HG03135 (cell line): ENCODE data around the gene UTP25.
"Not testable (repeated sequence)": the region's sequence is repeated elsewhere in the genome, so short reads cannot be mapped to it uniquely, and the experiment has no call there.

Experiments
- ATAC-seq: cut with Tn5 transposase; IDR thresholded peaks from one replicate; pipeline ENCODE4 v1.9.1; 2021; ENCODE audit warnings: mild to moderate bottlenecking, moderate library complexity; ENCODE audit not compliant: unreplicated experiment

Gene UTP25

GRCh38 chr1:209827384-209828262, at the start of gene UTP25:
UTP25 (plus strand) TSS chr1:209827972; CDS start chr1:209828064, 92 bp downstream.
- peak; percentile 89 for ATAC-seq

- ATAC-seq: no peak
These were observed 49.7 kb upstream of the UTP25 start for GRCh38 chr1:209778102-209778501.

- no peak for ATAC-seq
These were observed 47.5 kb upstream of the UTP25 start for GRCh38 chr1:209780268-209780667.

GRCh38 chr1:209783386-209783785, 44.4 kb upstream of the UTP25 start:
- ATAC-seq: no peak

- peak; percentile 98 for ATAC-seq
These were observed 43.3 kb upstream of the UTP25 start, which contains the start of gene C1orf74 for GRCh38 chr1:209784265-209785169. C1orf74 (minus strand) TSS chr1:209784559; CDS start chr1:209783634, 925 bp downstream.

- ATAC-seq: no peak
These were observed 42.2 kb upstream of the UTP25 start for GRCh38 chr1:209785592-209785991.

DNA sequence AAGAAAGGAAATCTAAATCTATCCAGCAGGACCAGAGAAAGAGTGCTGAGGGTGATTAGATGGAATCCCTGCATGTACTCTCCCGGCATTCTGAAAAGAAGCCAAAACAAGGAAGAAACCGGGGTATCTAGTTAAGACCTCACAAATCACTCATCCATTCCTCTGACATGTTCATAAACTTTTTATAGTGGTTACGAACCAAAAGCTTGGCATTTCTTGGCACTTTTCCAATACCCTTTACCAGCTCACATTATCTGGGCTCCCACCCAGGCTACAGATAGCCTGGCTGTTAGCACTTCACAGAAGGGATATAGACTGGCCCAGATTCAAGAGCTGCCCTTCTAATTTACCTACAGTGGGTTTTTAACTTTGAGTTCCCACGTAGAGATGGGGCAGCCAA, 41.6 kb upstream of the UTP25 start:
- no peak for ATAC-seq

GRCh38 chr1:209787551-209787950, 40.2 kb upstream of the UTP25 start:
- no peak for ATAC-seq

DNA sequence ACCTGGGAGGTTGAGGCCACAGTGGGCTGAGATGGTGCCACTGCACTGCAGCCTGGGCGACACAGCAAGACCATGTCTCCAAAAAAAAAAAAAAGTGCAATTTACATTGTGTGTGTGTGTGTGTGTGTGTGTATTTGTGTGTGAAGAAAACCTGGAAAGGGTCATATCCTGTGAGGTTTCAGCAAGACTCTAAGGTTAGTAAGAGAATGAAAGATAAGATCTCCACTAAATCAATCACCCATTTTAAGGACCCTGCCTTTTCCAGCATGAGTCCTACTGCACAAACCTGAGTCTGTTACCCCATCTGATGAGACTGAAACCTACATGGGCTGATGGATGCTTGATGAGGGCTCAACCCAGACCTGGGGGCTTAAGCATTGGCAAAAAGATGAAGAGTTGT, 38.5 kb upstream of the UTP25 start:
- no peak for ATAC-seq

DNA sequence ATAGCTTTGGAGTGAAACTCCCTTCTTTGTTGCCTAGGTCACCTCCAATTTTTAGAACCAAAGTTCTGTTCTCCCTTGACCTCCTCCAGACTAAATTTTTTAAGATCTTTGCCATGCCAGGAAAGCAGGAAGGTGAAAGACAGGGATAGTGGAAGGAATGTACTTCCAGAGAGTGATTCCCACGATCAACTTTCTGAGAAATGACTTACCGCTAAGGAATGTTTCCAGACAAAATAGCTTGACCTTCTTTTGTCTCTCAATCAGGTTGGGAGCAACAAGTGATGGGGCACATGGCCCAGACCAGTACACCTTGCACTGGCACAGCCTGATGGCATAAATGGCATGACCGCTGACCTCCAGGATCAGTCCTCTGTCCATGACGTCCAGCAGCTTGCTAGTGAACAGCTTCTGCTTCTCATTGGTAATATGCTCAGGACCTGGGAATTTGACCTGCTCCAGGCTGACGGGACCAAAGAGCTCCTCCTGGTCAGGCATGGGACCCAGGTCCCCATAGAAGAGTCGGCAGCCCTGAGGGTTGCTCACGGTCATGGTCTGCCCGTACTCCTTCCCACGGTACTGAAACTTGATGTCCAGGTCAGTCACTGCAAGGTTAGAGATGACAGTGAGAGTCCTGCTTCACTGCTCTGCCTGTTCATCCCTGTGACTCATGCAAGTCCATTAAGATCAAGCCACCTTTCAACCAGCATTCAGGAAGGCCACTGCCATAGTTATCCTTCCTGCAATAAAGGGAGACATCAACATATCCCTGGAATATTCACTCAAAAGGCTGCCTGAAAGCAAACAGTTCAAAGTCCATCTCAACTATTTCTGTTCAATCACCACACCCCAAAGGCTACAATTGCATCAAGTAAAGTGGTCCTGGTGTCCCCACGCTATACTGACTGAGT, 37.2 kb upstream of the UTP25 start:
- no peak for ATAC-seq

GRCh38 chr1:209791920-209792319, 35.9 kb upstream of the UTP25 start:
- ATAC-seq: no peak

DNA sequence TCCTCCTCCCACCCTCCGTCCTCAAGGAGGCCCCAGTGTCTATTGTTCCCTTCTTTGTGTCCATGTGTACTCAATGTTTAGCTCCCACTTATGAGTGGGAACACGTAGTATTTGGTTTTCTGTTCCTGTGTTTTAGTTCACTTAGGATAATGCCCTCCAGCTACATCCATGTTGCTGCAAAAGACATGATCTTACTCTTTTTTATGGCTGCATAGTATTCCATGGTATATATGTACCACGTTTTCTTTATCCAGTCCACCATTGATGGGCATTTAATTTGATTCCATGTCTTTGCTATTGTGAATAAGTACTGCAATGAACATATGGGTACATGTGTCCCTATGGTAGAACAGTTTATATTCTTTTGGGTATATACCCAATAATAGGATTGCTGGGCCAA, 34.1 kb upstream of the UTP25 start:
- not testable (repeated sequence) for ATAC-seq

GRCh38 chr1:209797978-209798639, 29.7 kb upstream of the UTP25 start:
- ATAC-seq: no peak

GRCh38 chr1:209800984-209801834, 26.6 kb upstream of the UTP25 start:
- no peak for ATAC-seq

DNA sequence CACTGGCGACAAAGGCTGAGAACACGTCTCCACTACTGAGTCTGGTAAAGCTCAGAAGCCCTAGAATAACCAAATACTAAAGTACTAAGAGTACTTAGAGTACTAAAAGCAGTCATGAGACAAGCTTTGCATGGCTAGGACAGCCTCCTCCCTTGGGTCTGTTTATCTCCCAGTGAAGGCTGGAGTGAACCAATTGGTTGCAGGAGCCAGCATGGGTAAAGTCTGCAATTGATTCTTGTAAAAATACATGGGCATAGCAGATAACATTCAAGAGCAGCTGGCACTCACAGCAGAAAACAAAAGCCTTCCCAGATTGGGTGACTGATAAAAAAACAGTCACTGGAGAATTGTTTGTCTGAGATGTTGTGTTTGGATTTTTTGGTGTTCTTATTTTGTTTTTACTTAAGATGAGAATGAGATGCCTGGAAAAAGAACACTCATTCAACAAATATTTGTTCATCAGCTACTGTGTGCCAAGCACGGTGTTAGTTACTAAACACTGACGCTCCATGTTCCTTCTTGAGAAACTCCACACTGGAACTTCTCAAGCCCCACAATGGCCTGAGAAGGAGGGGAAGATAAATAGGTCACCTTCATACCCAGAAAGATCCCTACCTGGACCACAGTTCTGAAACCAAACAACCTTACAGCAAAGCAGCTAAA, 25.5 kb upstream of the UTP25 start:
- ATAC-seq: no peak

DNA sequence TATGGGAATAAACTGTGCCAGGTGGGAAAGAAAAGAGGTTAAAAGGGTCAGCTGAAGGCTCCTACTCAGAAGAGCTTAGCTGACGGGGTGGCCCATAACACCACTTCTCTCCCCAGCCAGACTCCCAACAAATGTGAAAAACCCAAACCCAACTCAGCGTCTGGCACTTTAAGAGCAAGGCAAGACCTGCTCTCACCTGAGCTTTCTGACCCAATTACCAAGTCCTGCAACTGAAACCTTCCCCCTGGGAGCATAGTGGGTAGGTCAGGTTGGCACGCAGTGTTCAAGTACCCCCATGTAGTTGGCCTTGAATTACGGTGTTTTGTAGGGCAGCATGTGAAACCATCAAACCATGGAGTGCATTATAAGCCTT, 25.0 kb upstream of the UTP25 start:
- ATAC-seq: no peak

- no peak for ATAC-seq
These were observed 24.2 kb upstream of the UTP25 start for GRCh38 chr1:209803568-209803967.

GRCh38 chr1:209805341-209805781, 22.4 kb upstream of the UTP25 start:
- ATAC-seq: no peak
